Loucy (cell line): ENCODE data around the gene ORAI3.

ENCODE experiments used
- H2AFZ ChIP-seq: fragments of 200-600 bp; sonication (generic); 2 replicates; pipeline ENCODE4 v1.6.0; 2016; ENCODE audit warnings: antibody characterized with exemption, mild to moderate bottlenecking, low read length, moderate library complexity
- H3F3A ChIP-seq: fragments of 200-600 bp; 2 replicates; pipeline ENCODE4 v1.6.0; 2016; ENCODE audit warnings: antibody characterized with exemption, low read depth, mild to moderate bottlenecking
- H3K27me3 ChIP-seq: fragments of 200-600 bp; sonication (generic); 2 replicates; pipeline ENCODE4 v1.6.1; 2014; ENCODE audit warnings: low read length, mild to moderate bottlenecking; ENCODE audit not compliant: insufficient read depth, poor library complexity, severe bottlenecking
- H3K36me3 ChIP-seq: fragments of 200-600 bp; sonication (generic); 2 replicates; pipeline ENCODE4 v1.6.1; 2016; ENCODE audit warnings: low read length; ENCODE audit not compliant: insufficient read depth
- H3K4me1 ChIP-seq: fragments of 200-600 bp; sonication (generic); 2 replicates; pipeline ENCODE4 v1.5.1; 2014; ENCODE audit warnings: low read length, mild to moderate bottlenecking; ENCODE audit not compliant: insufficient read depth, poor library complexity, severe bottlenecking
- H3K4me2 ChIP-seq: fragments of 200-600 bp; sonication (generic); 2 replicates; pipeline ENCODE4 v1.6.0; 2014; ENCODE audit warnings: antibody characterized with exemption, low read length, low read depth, mild to moderate bottlenecking; ENCODE audit not compliant: poor library complexity, severe bottlenecking
- H3K4me3 ChIP-seq: fragments of 200-600 bp; sonication (generic); 2 replicates; pipeline ENCODE4 v1.5.1; 2014; ENCODE audit warnings: low read length, mild to moderate bottlenecking, mixed read lengths; ENCODE audit not compliant: poor library complexity, severe bottlenecking
- H3K79me2 ChIP-seq: fragments of 200-600 bp; sonication (generic); 2 replicates; pipeline ENCODE4 v1.6.1; 2014; ENCODE audit warnings: low read length; ENCODE audit not compliant: insufficient read depth
- H3K9ac ChIP-seq: fragments of 200-600 bp; sonication (generic); 2 replicates; pipeline ENCODE4 v1.6.0; 2014; ENCODE audit warnings: mild to moderate bottlenecking, low read depth, low read length, moderate library complexity; ENCODE audit not compliant: poor library complexity, severe bottlenecking
- H3K9me2 ChIP-seq: fragments of 200-600 bp; sonication (generic); replicated peaks from 2 replicates; pipeline ENCODE4 v1.6.1; 2016; ENCODE audit warnings: low read depth, low read length, mixed read lengths
- H3K9me3 ChIP-seq: fragments of 200-600 bp; sonication (generic); 2 replicates; pipeline ENCODE4 v1.6.1; 2014; ENCODE audit warnings: mild to moderate bottlenecking, antibody characterized with exemption, low read length, low read depth; ENCODE audit not compliant: insufficient read depth
- H4K20me1 ChIP-seq: fragments of 200-600 bp; sonication (generic); 2 replicates; pipeline ENCODE4 v1.6.0; 2014; ENCODE audit warnings: antibody characterized with exemption, low read length, mild to moderate bottlenecking; ENCODE audit not compliant: insufficient read depth, poor library complexity, severe bottlenecking
- CTCF ChIP-seq: fragments of 200-600 bp; sonication (generic); conservative IDR thresholded peaks from 2 replicates; pipeline ENCODE4 v1.5.1; 2014; ENCODE audit warnings: mild to moderate bottlenecking, antibody characterized with exemption, low read length
- EZH2phosphoT487 ChIP-seq: fragments of 200-600 bp; IDR thresholded peaks from 2 replicates; pipeline ENCODE4 v1.6.1; 2018; ENCODE audit warnings: antibody characterized with exemption, mild to moderate bottlenecking, moderate library complexity, borderline replicate concordance

The ORAI3 gene

GRCh38 chr16:30987581-30988190 is 38.8 kb downstream of the ORAI3 start:
- H3K9me2 ChIP-seq, result no peaks in the 10 kb centered on the region

GRCh38 chr16:30989469-30990047 is 40.7 kb downstream of the ORAI3 start:
- Histone ChIP-seq H4K20me1 (no peaks in the 10 kb centered on the region), H3F3A (no peaks in the 10 kb centered on the region), H3K4me1 (peaks cover 3% of the 10 kb centered on the region), H3K9me3 (no peaks in the 10 kb centered on the region), H3K27me3 (no peaks in the 10 kb centered on the region), H3K4me3 (no peak overlapping the region), H2AFZ (no peak overlapping the region), H3K4me2 (no peak overlapping the region), H3K9ac (no peak overlapping the region), H3K79me2 (no peaks in the 10 kb centered on the region), H3K9me2 (no peaks in the 10 kb centered on the region), H3K36me3 (no peaks in the 10 kb centered on the region; the same call in 1 of the 2 replicates)
- TF ChIP-seq CTCF (no peak), EZH2phosphoT487 (no peak)

More at GRCh38 chr16:30987581-30988190, 38.8 kb downstream of the ORAI3 start:
- Histone ChIP-seq H3F3A (no peaks in the 10 kb centered on the region), H3K4me2 (no peak overlapping the region), H3K27me3 (no peaks in the 10 kb centered on the region), H3K79me2 (no peaks in the 10 kb centered on the region), H3K4me3 (no peak overlapping the region), H3K36me3 (peaks cover 11% of the 10 kb centered on the region; the same call in 1 of the 2 replicates), H3K9ac (no peak overlapping the region), H3K9me3 (no peaks in the 10 kb centered on the region), H3K4me1 (no peaks in the 10 kb centered on the region), H2AFZ (no peak overlapping the region), H4K20me1 (no peaks in the 10 kb centered on the region)
- TF ChIP-seq CTCF, result no peak
- no peak for TF ChIP-seq EZH2phosphoT487

- no peak overlapping the region for H3K4me2 ChIP-seq
Measured at GRCh38 chr16:30990105-30990504, 41.2 kb downstream of the ORAI3 start.

More at GRCh38 chr16:30990105-30990504, 41.2 kb downstream of the ORAI3 start:
- no peaks in the 10 kb centered on the region for H3K9me3 ChIP-seq
- H3K79me2 ChIP-seq, result no peaks in the 10 kb centered on the region
- H2AFZ ChIP-seq, result no peak overlapping the region
- no peak for TF ChIP-seq CTCF
- H3K9ac ChIP-seq, result no peak overlapping the region
- H3F3A ChIP-seq, result no peaks in the 10 kb centered on the region
- no peaks in the 10 kb centered on the region for H3K27me3 ChIP-seq
- H4K20me1 ChIP-seq, result no peaks in the 10 kb centered on the region
- H3K4me3 ChIP-seq, result no peak overlapping the region
- H3K4me1 ChIP-seq, result peaks cover 3% of the 10 kb centered on the region
- no peaks in the 10 kb centered on the region for H3K9me2 ChIP-seq
- no peaks in the 10 kb centered on the region for H3K36me3 ChIP-seq
